Measurements from ENCODE around the gene MYO5C. TPM values are rescaled to one million over a fixed set of nuclear protein-coding genes. Genes with fewer than 3 reads are reported as not detected.

Gene MYO5C
- total RNA-seq, 1 experiment from 2014 or later: 0.43 TPM

DNA sequence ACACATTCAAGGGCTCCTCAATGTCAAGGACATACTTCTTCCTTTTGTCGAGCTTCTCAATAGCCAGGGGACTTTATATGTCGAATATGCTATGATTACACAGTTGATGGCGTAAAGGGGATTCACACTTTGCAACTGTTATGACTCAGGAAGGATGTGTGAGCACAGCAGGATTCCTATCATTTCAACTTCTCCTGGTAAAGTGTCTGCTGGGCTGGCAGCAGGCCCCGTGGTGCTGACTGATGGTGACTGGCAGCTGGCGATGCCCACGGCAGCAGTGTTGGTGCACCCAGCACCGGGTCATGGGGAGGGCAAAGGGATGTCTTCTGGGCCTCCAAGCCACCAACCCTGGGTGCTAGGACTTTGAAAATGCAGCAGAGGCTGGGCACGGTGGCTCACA lies 59.6 kb downstream of the MYO5C start:
- POLR2A ChIA-PET (ENCODE audit: low non-redundant PET): no interaction called here
- BruUV-seq (replicated peaks): no TSS peak
- intact Hi-C loops (cut with micrococcal nuclease; ENCODE audit: unreplicated experiment): no loop called here
- DNase-seq (ENCODE audit: low spot score): peak; percentile 30
- TF ChIP-seq CTCF (conservative IDR thresholded peaks at IDR 0.05; ENCODE audit: low read depth, low read length): no peak
- no peak for TF ChIP-seq EZH2 (IDR thresholded peaks at IDR 0.05; ENCODE audit: borderline replicate concordance, low read depth, low read length, poor library complexity, severe bottlenecking)
- Histone ChIP-seq H3K4me1 (ENCODE audit: insufficient read depth, low read length, poor library complexity, severe bottlenecking) (no peaks in the 10 kb centered on the region), H3K4me3 (ENCODE audit: low read depth, low read length, poor library complexity, severe bottlenecking) (no peak overlapping the region), H3K27me3 (replicated peaks; ENCODE audit: insufficient read depth, low read depth, low read length, poor library complexity) (no peaks in the 10 kb centered on the region), H3K27ac (ENCODE audit: low read depth, low read length, poor library complexity, severe bottlenecking) (no peak overlapping the region), H3K36me3 (ENCODE audit: insufficient read depth, low read length, poor library complexity, severe bottlenecking) (no peaks in the 10 kb centered on the region), H3K9me3 (ENCODE audit: low read depth, low read length, poor library complexity, severe bottlenecking) (no peaks in the 10 kb centered on the region)
- CTCF ChIA-PET: no interaction called here

GRCh38 chr15:52234596-52235541 lies 60.7 kb downstream of the MYO5C start:
- Histone ChIP-seq H3K4me1 (ENCODE audit: insufficient read depth, low read length, poor library complexity, severe bottlenecking) (no peaks in the 10 kb centered on the region), H3K9me3 (ENCODE audit: low read depth, low read length, poor library complexity, severe bottlenecking) (no peaks in the 10 kb centered on the region), H3K36me3 (ENCODE audit: insufficient read depth, low read length, poor library complexity, severe bottlenecking) (no peaks in the 10 kb centered on the region), H3K27ac (ENCODE audit: low read depth, low read length, poor library complexity, severe bottlenecking) (no peak overlapping the region), H3K27me3 (replicated peaks; ENCODE audit: insufficient read depth, low read depth, low read length, poor library complexity) (no peaks in the 10 kb centered on the region), H3K4me3 (ENCODE audit: low read depth, low read length, poor library complexity, severe bottlenecking) (no peak overlapping the region)
- CTCF ChIA-PET: no interaction called here
- no peak for DNase-seq (ENCODE audit: low spot score)
- BruUV-seq (replicated peaks): no TSS peak
- POLR2A ChIA-PET (ENCODE audit: low non-redundant PET): no interaction called here
- intact Hi-C loops (cut with micrococcal nuclease; ENCODE audit: unreplicated experiment): no loop called here
- no peak for TF ChIP-seq CTCF (conservative IDR thresholded peaks at IDR 0.05; ENCODE audit: low read depth, low read length)
- TF ChIP-seq EZH2 (IDR thresholded peaks at IDR 0.05; ENCODE audit: borderline replicate concordance, low read depth, low read length, poor library complexity, severe bottlenecking): no peak

GRCh38 chr15:52233405-52233804 lies 62.2 kb downstream of the MYO5C start:
- H3K36me3 ChIP-seq (ENCODE audit: insufficient read depth, low read length, poor library complexity, severe bottlenecking): no peaks in the 10 kb centered on the region
- H3K27me3 ChIP-seq (replicated peaks; ENCODE audit: insufficient read depth, low read depth, low read length, poor library complexity): no peaks in the 10 kb centered on the region
- POLR2A ChIA-PET (ENCODE audit: low non-redundant PET): no interaction called here
- CTCF ChIA-PET: no interaction called here
- H3K9me3 ChIP-seq (ENCODE audit: low read depth, low read length, poor library complexity, severe bottlenecking): no peaks in the 10 kb centered on the region
- no TSS peak for BruUV-seq (replicated peaks)
- intact Hi-C loops (cut with micrococcal nuclease; ENCODE audit: unreplicated experiment): no loop called here
- no peak for DNase-seq (ENCODE audit: low spot score)
- no peak for TF ChIP-seq EZH2 (IDR thresholded peaks at IDR 0.05; ENCODE audit: borderline replicate concordance, low read depth, low read length, poor library complexity, severe bottlenecking)
- no peak for TF ChIP-seq CTCF (conservative IDR thresholded peaks at IDR 0.05; ENCODE audit: low read depth, low read length)
- H3K4me1 ChIP-seq (ENCODE audit: insufficient read depth, low read length, poor library complexity, severe bottlenecking): no peaks in the 10 kb centered on the region
- H3K27ac ChIP-seq (ENCODE audit: low read depth, low read length, poor library complexity, severe bottlenecking): no peak overlapping the region
- H3K4me3 ChIP-seq (ENCODE audit: low read depth, low read length, poor library complexity, severe bottlenecking): no peak overlapping the region

All from A673 (cell line).